SU-DHL-6 (cell line): ENCODE results near the gene ARHGAP26.

ENCODE experiments used
- H2AFZ ChIP-seq: fragments of 200-600 bp; sonication (generic); 2 replicates; pipeline ENCODE4 v1.6.1; 2014; ENCODE audit warnings: low read depth, mild to moderate bottlenecking, moderate library complexity, mixed read lengths, antibody characterized with exemption, low read length; ENCODE audit not compliant: severe bottlenecking
- H3F3A ChIP-seq: fragments of 200-600 bp; shearing (Covaris generic); 2 replicates; pipeline ENCODE4 v1.6.0; 2016; ENCODE audit warnings: antibody characterized with exemption, mild to moderate bottlenecking; ENCODE audit not compliant: insufficient read depth
- H3K27ac ChIP-seq: fragments of 200-600 bp; sonication (generic); 2 replicates; pipeline ENCODE4 v1.5.1; 2016; ENCODE audit warnings: low read depth, mild to moderate bottlenecking, low read length, moderate library complexity, mixed read lengths
- H3K27me3 ChIP-seq: fragments of 200-600 bp; sonication (generic), shearing (Covaris generic); 2 replicates; pipeline ENCODE4 v1.6.0; 2014; ENCODE audit warnings: mild to moderate bottlenecking, low read length
- H3K36me3 ChIP-seq: fragments of 200-600 bp; sonication (generic); 2 replicates; pipeline ENCODE4 v1.6.1; 2014; ENCODE audit warnings: mild to moderate bottlenecking, low read length, mixed read lengths
- H3K4me2 ChIP-seq: fragments of 300-600, 200-600 bp; shearing (Covaris generic), sonication (generic); 2 replicates; pipeline ENCODE4 v1.6.0; 2014; ENCODE audit warnings: low read length, low read depth, mild to moderate bottlenecking; ENCODE audit not compliant: poor library complexity, severe bottlenecking
- H3K4me3 ChIP-seq: fragments of 200-600 bp; sonication (generic); 2 replicates; pipeline ENCODE4 v1.5.1; 2014; ENCODE audit warnings: antibody characterized with exemption, low read length, mild to moderate bottlenecking, mixed read lengths; ENCODE audit not compliant: insufficient read depth, poor library complexity, severe bottlenecking
- H3K79me2 ChIP-seq: fragments of 200-600 bp; sonication (generic); 2 replicates; pipeline ENCODE4 v1.6.1; 2014; ENCODE audit warnings: mild to moderate bottlenecking, low read length, moderate library complexity; ENCODE audit not compliant: insufficient read depth
- H3K9ac ChIP-seq: fragments of 200-600 bp; sonication (generic); 2 replicates; pipeline ENCODE4 v1.7.0; 2014; ENCODE audit warnings: mild to moderate bottlenecking, low read length
- H3K9me2 ChIP-seq: fragments of 200-600 bp; sonication (generic); replicated peaks from 2 replicates; pipeline ENCODE4 v1.6.1; 2014; ENCODE audit warnings: low read length; ENCODE audit not compliant: insufficient read depth
- H3K9me3 ChIP-seq: fragments of 200-600 bp; sonication (generic); 2 replicates; pipeline ENCODE4 v1.6.1; 2014; ENCODE audit warnings: low read length, mixed read lengths; ENCODE audit not compliant: insufficient read depth
- H4K20me1 ChIP-seq: fragments of 200-600 bp; sonication (generic); 2 replicates; pipeline ENCODE4 v1.6.1; 2014; ENCODE audit warnings: low read depth, mild to moderate bottlenecking, antibody characterized with exemption, low read length, moderate library complexity, mixed read lengths
- EZH2phosphoT487 ChIP-seq: fragments of 200-600 bp; sonication (generic), shearing (Covaris generic); conservative IDR thresholded peaks from 2 replicates; pipeline ENCODE4 v1.6.1; 2018; ENCODE audit warnings: mild to moderate bottlenecking, antibody characterized with exemption, low read length, moderate library complexity, mixed read lengths
- TF ChIP-seq, protein P1 (sequence below): fragments of 200-600 bp; sonication (generic); IDR thresholded peaks from one replicate; pipeline ENCODE4 v1.5.1; 2017; ENCODE audit warnings: antibody characterized with exemption, mild to moderate bottlenecking, low read length, moderate library complexity; ENCODE audit not compliant: insufficient read depth, poor library complexity, severe bottlenecking

The ARHGAP26 gene

DNA sequence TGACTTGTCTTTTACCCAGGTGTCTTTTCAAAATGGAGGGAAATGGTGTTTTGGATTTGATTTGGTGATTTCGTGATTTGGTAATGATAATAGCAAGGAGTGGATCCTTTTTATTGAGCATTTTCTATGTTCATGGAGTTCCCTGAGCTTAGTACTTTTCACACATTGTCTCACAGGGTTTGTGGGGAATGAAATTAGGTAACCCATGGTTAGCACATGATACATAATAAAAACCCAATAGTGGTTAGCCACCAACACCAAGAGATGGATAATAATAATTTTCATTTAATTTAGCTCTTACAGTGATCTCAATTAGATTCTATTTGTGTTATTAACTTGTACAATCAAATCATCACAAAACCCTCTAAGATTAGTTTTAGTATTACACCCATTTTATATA is 65.4 kb downstream of the ARHGAP26 start:
- no peaks in the 10 kb centered on the region for H3K27me3 ChIP-seq
- no peak overlapping the region for H3K4me2 ChIP-seq
- no peaks in the 10 kb centered on the region for H3K9me2 ChIP-seq
- TF ChIP-seq EZH2phosphoT487, result no peak
- TF ChIP-seq, protein P1, sequence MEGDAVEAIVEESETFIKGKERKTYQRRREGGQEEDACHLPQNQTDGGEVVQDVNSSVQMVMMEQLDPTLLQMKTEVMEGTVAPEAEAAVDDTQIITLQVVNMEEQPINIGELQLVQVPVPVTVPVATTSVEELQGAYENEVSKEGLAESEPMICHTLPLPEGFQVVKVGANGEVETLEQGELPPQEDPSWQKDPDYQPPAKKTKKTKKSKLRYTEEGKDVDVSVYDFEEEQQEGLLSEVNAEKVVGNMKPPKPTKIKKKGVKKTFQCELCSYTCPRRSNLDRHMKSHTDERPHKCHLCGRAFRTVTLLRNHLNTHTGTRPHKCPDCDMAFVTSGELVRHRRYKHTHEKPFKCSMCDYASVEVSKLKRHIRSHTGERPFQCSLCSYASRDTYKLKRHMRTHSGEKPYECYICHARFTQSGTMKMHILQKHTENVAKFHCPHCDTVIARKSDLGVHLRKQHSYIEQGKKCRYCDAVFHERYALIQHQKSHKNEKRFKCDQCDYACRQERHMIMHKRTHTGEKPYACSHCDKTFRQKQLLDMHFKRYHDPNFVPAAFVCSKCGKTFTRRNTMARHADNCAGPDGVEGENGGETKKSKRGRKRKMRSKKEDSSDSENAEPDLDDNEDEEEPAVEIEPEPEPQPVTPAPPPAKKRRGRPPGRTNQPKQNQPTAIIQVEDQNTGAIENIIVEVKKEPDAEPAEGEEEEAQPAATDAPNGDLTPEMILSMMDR, result no peak
- no peak overlapping the region for H2AFZ ChIP-seq
- no peaks in the 10 kb centered on the region for H3F3A ChIP-seq
- H3K9ac ChIP-seq, result no peak overlapping the region
- H3K79me2 ChIP-seq, result no peaks in the 10 kb centered on the region
- H3K9me3 ChIP-seq, result no peaks in the 10 kb centered on the region
- no peak overlapping the region for H3K27ac ChIP-seq
- no peaks in the 10 kb centered on the region for H3K36me3 ChIP-seq
- H4K20me1 ChIP-seq, result no peaks in the 10 kb centered on the region
- no peak overlapping the region for H3K4me3 ChIP-seq

DNA sequence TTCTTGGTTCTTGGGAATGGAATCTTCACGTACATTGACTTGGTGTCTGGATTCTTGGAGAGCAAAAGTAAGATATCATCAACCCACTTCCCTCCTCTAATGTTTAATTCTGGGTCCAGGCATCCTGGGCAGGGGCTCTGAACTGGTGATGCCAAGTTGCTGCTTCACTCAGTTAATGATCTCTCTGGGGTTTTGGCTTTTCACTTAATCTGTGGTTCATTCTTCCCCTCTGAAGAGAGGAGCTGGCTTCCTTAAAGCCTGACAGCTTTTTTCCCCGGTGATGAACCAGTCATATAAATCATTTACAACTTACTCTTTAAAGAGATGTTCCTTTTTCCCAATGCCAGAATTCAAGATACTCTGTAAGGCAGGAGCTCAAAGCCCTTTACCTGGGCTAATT is 65.9 kb downstream of the ARHGAP26 start:
- no peaks in the 10 kb centered on the region for H3K27me3 ChIP-seq
- H3K4me2 ChIP-seq, result no peak overlapping the region
- no peaks in the 10 kb centered on the region for H3K79me2 ChIP-seq
- H3K27ac ChIP-seq, result no peak overlapping the region
- no peaks in the 10 kb centered on the region for H4K20me1 ChIP-seq
- H3K9me2 ChIP-seq, result no peaks in the 10 kb centered on the region
- no peak overlapping the region for H3K9ac ChIP-seq
- no peak overlapping the region for H2AFZ ChIP-seq
- H3K36me3 ChIP-seq, result no peaks in the 10 kb centered on the region
- H3F3A ChIP-seq, result no peaks in the 10 kb centered on the region
- TF ChIP-seq EZH2phosphoT487, result no peak
- TF ChIP-seq, protein P1, result no peak
- no peaks in the 10 kb centered on the region for H3K9me3 ChIP-seq
- H3K4me3 ChIP-seq, result no peak overlapping the region

DNA sequence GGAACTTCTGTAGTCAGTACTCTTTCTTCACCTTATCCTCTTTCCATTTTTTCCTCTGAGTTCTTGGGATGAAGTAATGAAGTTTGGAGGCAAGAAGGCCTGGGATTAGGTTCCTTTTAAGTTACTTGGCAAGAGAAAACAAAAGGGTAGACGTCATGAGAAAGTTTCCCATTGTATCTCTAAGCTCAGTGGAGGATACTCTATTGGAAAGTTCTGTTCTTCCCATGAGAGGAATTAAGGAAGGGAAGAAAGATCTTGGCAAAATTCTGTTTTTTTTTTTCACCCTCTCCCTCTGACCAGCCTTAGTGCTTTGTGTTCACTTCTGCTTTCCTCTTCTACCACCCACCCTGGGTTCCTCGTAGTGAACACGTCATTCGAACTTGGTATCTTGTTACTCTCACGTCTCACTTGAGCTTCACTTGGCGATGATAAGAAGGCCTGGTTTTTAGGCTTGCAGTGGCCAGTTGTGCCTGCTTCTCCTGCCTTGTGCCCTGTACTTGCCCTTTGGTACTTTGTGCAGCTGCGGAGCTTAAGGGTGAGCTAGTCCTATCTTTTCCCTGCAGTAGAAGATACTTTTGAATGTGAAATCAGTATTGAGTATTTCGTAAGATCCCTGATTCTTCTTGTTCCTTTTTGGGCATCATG is 67.0 kb downstream of the ARHGAP26 start:
- no peaks in the 10 kb centered on the region for H3K9me2 ChIP-seq
- no peaks in the 10 kb centered on the region for H3K9me3 ChIP-seq
- H3K4me2 ChIP-seq, result no peak overlapping the region
- H3K27me3 ChIP-seq, result no peaks in the 10 kb centered on the region
- H4K20me1 ChIP-seq, result no peaks in the 10 kb centered on the region
- no peak overlapping the region for H3K27ac ChIP-seq
- H3K9ac ChIP-seq, result no peak overlapping the region
- TF ChIP-seq, protein P1, result no peak
- no peak for TF ChIP-seq EZH2phosphoT487
- H3K79me2 ChIP-seq, result no peaks in the 10 kb centered on the region
- no peaks in the 10 kb centered on the region for H3F3A ChIP-seq
- no peak overlapping the region for H2AFZ ChIP-seq
- H3K4me3 ChIP-seq, result no peak overlapping the region
- no peaks in the 10 kb centered on the region for H3K36me3 ChIP-seq
